Thoracic aorta (tissue), 2 donors: ENCODE measurements around the gene CAV3. TPM values are rescaled to one million over a fixed set of nuclear protein-coding genes. Genes with fewer than 3 reads are reported as not detected.
"Not testable (repeated sequence)": the region's sequence is repeated elsewhere in the genome, so short reads cannot be mapped to it uniquely, and the experiment has no call there.

Source experiments
- ATAC-seq: fragments of 150-250 bp; one replicate; pipeline ENCODE4 v1.8.0; 2017; ENCODE audit warnings: low read depth; ENCODE audit not compliant: insufficient number of reproducible peaks, low FRiP score
- DNase-seq: peaks from one replicate; pipeline ENCODE4 v3.0.0-alpha.2; 2020; ENCODE audit warnings: low spot score
- H3K27ac ChIP-seq, 2 donors: fragments of 200-600 bp; sonication (generic); 1 replicate in 1 of 2; 2 replicates in 1 of 2; pipeline ENCODE4 v1.5.1; 2016; ENCODE audit warnings: mild to moderate bottlenecking in 2 of 2, moderate library complexity in 2 of 2
- H3K27me3 ChIP-seq: fragments of 200-600 bp; sonication (generic); replicated peaks from 2 replicates; pipeline ENCODE4 v1.6.0; 2016; ENCODE audit warnings: mild to moderate bottlenecking; ENCODE audit not compliant: insufficient read depth
- H3K36me3 ChIP-seq: fragments of 200-600 bp; sonication (generic); one replicate; pipeline ENCODE4 v1.5.1; 2016
- H3K4me1 ChIP-seq, 2 donors: fragments of 200-600 bp; sonication (generic); 1 replicate in 1 of 2; 2 replicates in 1 of 2; pipeline versions ENCODE4 v1.5.1 to v1.6.0; 2016; ENCODE audit warnings: low read depth in 2 of 2, mild to moderate bottlenecking in 1 of 2; ENCODE audit not compliant: control insufficient read depth in 1 of 2
- H3K4me3 ChIP-seq: fragments of 200-600 bp; sonication (generic); 2 replicates; pipeline ENCODE4 v1.5.1; 2016; ENCODE audit warnings: mild to moderate bottlenecking
- H3K9me3 ChIP-seq: fragments of 200-600 bp; sonication (generic); 2 replicates; pipeline ENCODE4 v1.5.1; 2016
- CTCF ChIP-seq: fragments of 200-600 bp; sonication (generic); IDR thresholded peaks from one replicate; pipeline ENCODE4 v1.5.1; 2019; ENCODE audit warnings: antibody characterized with exemption
- total RNA-seq, 2 donors: library from RNA; depleted of rRNA; stranded (reverse); fragments of >200 nt; gene quantifications; one replicate each; pipeline versions ENCODE4 v1.1.0 to v1.2.3, GENCODE V29; 2016

Gene CAV3
- total RNA-seq, result not detected

- no peak for ATAC-seq
- Histone ChIP-seq H3K4me1 (peaks cover 0 to 6% of the 10 kb centered on the region in 2 donors), H3K9me3 (no peaks in the 10 kb centered on the region), H3K4me3 (no peak within 1 kb of the TSS), H3K36me3 (no peaks in the 10 kb centered on the region), H3K27me3 (no peaks in the 10 kb centered on the region), H3K27ac (no peak within 1 kb of the TSS)
- no peak for TF ChIP-seq CTCF
- no peak for DNase-seq
Observed at GRCh38 chr3:8733332-8734094, at the start of gene CAV3. TSS of gene CAV3 (plus strand) at chr3:8733802. CDS start at chr3:8733877, 75 bp downstream.

- not testable (repeated sequence) for H3K27me3 ChIP-seq, H3K36me3 ChIP-seq, H3K4me1 ChIP-seq, H3K27ac ChIP-seq, H3K4me3 ChIP-seq, ATAC-seq, DNase-seq, H3K9me3 ChIP-seq
Observed at GRCh38 chr3:8684992-8685391, 48.6 kb upstream of the CAV3 start.

GRCh38 chr3:8691295-8691694 is 42.3 kb upstream of the CAV3 start:
- not testable (repeated sequence) for H3K27ac ChIP-seq, H3K36me3 ChIP-seq, ATAC-seq, H3K27me3 ChIP-seq, DNase-seq, H3K4me3 ChIP-seq, H3K4me1 ChIP-seq, H3K9me3 ChIP-seq

- no peaks in the 10 kb centered on the region for H3K36me3 ChIP-seq
- TF ChIP-seq CTCF, result no peak
- DNase-seq (no peak), ATAC-seq (no peak)
- H3K4me3 ChIP-seq, result no peak overlapping the region
- no peaks in the 10 kb centered on the region for H3K27me3 ChIP-seq
- H3K27ac ChIP-seq, result no peak overlapping the region
- no peaks in the 10 kb centered on the region for H3K9me3 ChIP-seq
- H3K4me1 ChIP-seq, result no peaks in the 10 kb centered on the region
Observed at GRCh38 chr3:8702560-8702959, 31.0 kb upstream of the CAV3 start.

- Histone ChIP-seq H3K36me3 (no peaks in the 10 kb centered on the region), H3K4me1 (no peaks in the 10 kb centered on the region), H3K9me3 (no peaks in the 10 kb centered on the region), H3K27ac (no peak overlapping the region), H3K4me3 (no peak overlapping the region), H3K27me3 (no peaks in the 10 kb centered on the region)
- ATAC-seq, result no peak
- TF ChIP-seq CTCF, result no peak
- no peak for DNase-seq
Observed at GRCh38 chr3:8705575-8705974, 28.0 kb upstream of the CAV3 start.

- Histone ChIP-seq H3K4me1 (no peaks in the 10 kb centered on the region), H3K27ac (no peak overlapping the region), H3K27me3 (no peaks in the 10 kb centered on the region), H3K9me3 (no peaks in the 10 kb centered on the region), H3K4me3 (no peak overlapping the region), H3K36me3 (no peaks in the 10 kb centered on the region)
- DNase-seq, result no peak
- ATAC-seq, result no peak
- TF ChIP-seq CTCF, result no peak
Observed at GRCh38 chr3:8709287-8709686, 24.3 kb upstream of the CAV3 start.
